Psoas muscle (tissue), 8 donors: ENCODE data around the gene NOP56. TPM values are rescaled to one million over a fixed set of nuclear protein-coding genes. Genes with fewer than 3 reads are reported as not detected.
"Not testable (repeated sequence)": the region's sequence is repeated elsewhere in the genome, so short reads cannot be mapped to it uniquely, and the experiment has no call there.

ENCODE experiments used
- ATAC-seq, 4 donors: fragments of 200-7000 bp; cut with Tn5 transposase; one replicate each; pipeline ENCODE4 v1.9.1; 2020; ENCODE audit warnings: moderate library complexity in 3 of 4, mild to moderate bottlenecking in 2 of 4
- DNase-seq, 2 donors: peaks; one replicate each; pipeline ENCODE4 v3.0.0-alpha.2; 2020
- H3K27ac ChIP-seq: fragments of 200-600 bp; one replicate; pipeline ENCODE4 v1.8.0; 2022
- H3K27me3 ChIP-seq, 3 donors: fragments of 200-600 bp in 1 of 3; one replicate each; pipeline versions ENCODE4 v1.6.1 to v1.8.0; 2013 to 2022; ENCODE audit warnings: low read length in 2 of 3, mild to moderate bottlenecking in 2 of 3, moderate library complexity in 1 of 3; ENCODE audit not compliant: insufficient read depth in 3 of 3
- H3K36me3 ChIP-seq, 2 donors: fragments of 200-600 bp in 1 of 2; one replicate each; pipeline versions ENCODE4 v1.6.1 to v1.8.0; 2013 to 2022; ENCODE audit warnings: low read depth in 1 of 2, mild to moderate bottlenecking in 1 of 2, moderate library complexity in 1 of 2; ENCODE audit not compliant: insufficient read depth in 1 of 2
- H3K4me1 ChIP-seq: fragments of 200-600 bp; one replicate; pipeline ENCODE4 v1.8.0; 2022
- H3K4me3 ChIP-seq: fragments of 200-600 bp; one replicate; pipeline ENCODE4 v1.8.0; 2022; ENCODE audit warnings: mild to moderate bottlenecking
- H3K9me3 ChIP-seq: fragments of 200-600 bp; one replicate; pipeline ENCODE4 v1.8.0; 2022
- WGBS, 3 donors: extraction: QIAGEN DNeasy Blood & Tissue Kit; methylation state at CpG; one replicate each; pipeline versions ENCODE4 v1.1.6 to v1.1.7; 2013; 5-methylcytosine and 5-hydroxymethylcytosine counted together
- intact Hi-C, 2 donors: fragments of 100-400 bp; cut with DNase I; formaldehyde crosslinking; loops; one replicate each; pipeline versions ENCODE4 v1.11.0 to v1.14.2; 2022
- polyA plus RNA-seq, 3 donors: library from polyadenylated mRNA; stranded (reverse); fragments of 200-250 nt; gene quantifications; one replicate each; pipeline ENCODE4 v1.2.3, GENCODE V29; 2013
- total RNA-seq, 4 donors: library from RNA; stranded (reverse); fragmentation: NEBNext Ultra II Directional in 2 of 4; extraction: Animal tissue kit (Norgen Biotek cat#: 25700) in 2 of 4; gene quantifications; one replicate each; pipeline versions ENCODE4 v1.2.1 to v1.2.4, GENCODE V29; 2021 to 2023
- TF ChIP-seq, protein P1 (sequence below): fragments of 200-600 bp; IDR thresholded peaks from one replicate; pipeline ENCODE4 v1.8.0; 2022; ENCODE audit warnings: antibody characterized with exemption
- donor health status: healthy with polysubstance abuse.
- donor health status: DM: no; HTN: no; CAD: no; lungs with moderate emphysema.
- donor health status: Bipolar disorder and iron deficiency.
- donor health status: healthy.
- donor health status: DM: yes; HTN: yes; CAD: no.
- donor health status: DM: no; HTN: no; CAD: no.
- donor health status: DM: no; HTN: no; CAD: no.
- donor health status: DM: yes; HTN: yes; CAD: no.

The NOP56 gene
- total and polyA plus RNA-seq, 7 donors, result 63.2 to 173 (median 91.6) TPM

DNA sequence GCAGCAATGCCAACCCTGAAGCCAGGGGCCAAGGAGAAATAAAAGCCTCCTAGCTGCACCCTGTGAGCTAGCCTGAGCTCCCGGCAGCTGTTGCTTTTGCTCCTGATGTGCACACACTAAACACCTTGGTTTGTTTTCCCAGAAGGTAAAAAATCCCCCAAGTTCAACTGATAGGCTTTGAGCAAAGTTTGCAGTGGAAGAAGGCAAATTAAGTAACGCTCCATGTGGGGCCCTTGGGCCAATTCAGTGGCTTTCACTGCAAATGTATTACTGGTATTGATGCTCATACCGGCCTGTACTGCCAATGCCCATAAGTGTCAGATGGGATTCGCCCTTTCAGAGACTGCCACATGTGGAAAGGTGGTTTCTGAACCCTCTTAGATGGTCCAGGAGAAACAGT is 21.0 kb downstream of the NOP56 start:
- no peak for ATAC-seq
- intact Hi-C loops, result no loop called here

DNA sequence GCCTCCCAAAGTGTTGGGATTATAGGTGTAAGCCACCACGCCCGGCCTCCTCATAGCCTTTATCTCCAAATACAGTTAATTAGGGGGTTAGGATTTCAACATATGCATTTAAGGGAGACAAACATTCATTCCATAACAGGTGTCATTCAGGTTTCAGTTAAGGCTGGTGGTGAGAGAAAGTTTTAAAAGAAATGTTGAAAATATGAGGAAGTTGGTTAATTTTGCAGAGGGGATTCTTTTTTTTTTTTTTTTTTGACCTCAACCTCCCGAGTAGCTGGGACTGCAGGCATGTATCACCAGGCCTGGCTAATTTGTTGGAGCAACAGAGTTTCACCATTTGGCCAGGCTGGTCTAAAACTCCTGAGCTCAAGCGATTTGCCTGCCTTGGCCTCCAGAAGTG is 27.6 kb downstream of the NOP56 start:
- ATAC-seq, result no peak
- TF ChIP-seq, protein P1, sequence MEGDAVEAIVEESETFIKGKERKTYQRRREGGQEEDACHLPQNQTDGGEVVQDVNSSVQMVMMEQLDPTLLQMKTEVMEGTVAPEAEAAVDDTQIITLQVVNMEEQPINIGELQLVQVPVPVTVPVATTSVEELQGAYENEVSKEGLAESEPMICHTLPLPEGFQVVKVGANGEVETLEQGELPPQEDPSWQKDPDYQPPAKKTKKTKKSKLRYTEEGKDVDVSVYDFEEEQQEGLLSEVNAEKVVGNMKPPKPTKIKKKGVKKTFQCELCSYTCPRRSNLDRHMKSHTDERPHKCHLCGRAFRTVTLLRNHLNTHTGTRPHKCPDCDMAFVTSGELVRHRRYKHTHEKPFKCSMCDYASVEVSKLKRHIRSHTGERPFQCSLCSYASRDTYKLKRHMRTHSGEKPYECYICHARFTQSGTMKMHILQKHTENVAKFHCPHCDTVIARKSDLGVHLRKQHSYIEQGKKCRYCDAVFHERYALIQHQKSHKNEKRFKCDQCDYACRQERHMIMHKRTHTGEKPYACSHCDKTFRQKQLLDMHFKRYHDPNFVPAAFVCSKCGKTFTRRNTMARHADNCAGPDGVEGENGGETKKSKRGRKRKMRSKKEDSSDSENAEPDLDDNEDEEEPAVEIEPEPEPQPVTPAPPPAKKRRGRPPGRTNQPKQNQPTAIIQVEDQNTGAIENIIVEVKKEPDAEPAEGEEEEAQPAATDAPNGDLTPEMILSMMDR, result no peak
- H3K36me3 ChIP-seq, result no peaks in the 10 kb centered on the region
- no peaks in the 10 kb centered on the region for H3K9me3 ChIP-seq
- no peak overlapping the region for H3K27ac ChIP-seq
- peaks cover 0 to 3% (median 2%) of the 10 kb centered on the region in 3 donors for H3K27me3 ChIP-seq
- no peak for DNase-seq
- intact Hi-C loops, result no loop called here
- no peak overlapping the region for H3K4me3 ChIP-seq
- WGBS, 3 donors, result 62 to 68% (median 67%) methylated on average over 4 of the region's 4 CpGs
- no peaks in the 10 kb centered on the region for H3K4me1 ChIP-seq

More for the DNA sequence above, 21.0 kb downstream of the NOP56 start:
- Histone ChIP-seq H3K36me3 (no peaks in the 10 kb centered on the region), H3K4me3 (no peak overlapping the region), H3K4me1 (no peaks in the 10 kb centered on the region), H3K9me3 (no peaks in the 10 kb centered on the region), H3K27me3 (peaks cover 0 to 3% (median 0%) of the 10 kb centered on the region in 3 donors), H3K27ac (no peak overlapping the region)
- no peak for DNase-seq
- TF ChIP-seq, protein P1, result no peak
- WGBS, 3 donors, result 76 to 84% (median 80%) methylated on average over 4 of the region's 4 CpGs

DNA sequence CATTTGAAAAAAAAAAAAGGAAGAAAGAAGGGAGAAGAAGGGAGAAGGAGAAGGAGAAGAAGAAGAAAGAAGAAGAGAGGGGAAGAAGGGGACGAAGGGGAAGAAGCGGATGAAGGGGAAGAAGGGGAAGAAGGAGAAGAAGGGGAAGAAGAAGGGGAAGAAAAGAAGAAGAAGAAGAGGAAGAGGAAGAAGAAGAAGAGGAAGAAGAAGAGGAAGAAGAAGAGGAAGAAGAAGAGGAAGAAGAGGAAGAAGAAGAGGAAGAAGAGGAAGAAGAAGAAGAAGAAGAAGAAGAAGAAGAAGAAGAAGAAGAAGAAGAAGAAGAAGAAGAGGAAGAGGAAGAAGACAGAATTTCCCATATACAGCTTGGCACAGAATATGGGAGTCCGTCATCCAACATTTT is 29.6 kb downstream of the NOP56 start:
- H3K4me3 ChIP-seq, result not testable (repeated sequence)

DNA sequence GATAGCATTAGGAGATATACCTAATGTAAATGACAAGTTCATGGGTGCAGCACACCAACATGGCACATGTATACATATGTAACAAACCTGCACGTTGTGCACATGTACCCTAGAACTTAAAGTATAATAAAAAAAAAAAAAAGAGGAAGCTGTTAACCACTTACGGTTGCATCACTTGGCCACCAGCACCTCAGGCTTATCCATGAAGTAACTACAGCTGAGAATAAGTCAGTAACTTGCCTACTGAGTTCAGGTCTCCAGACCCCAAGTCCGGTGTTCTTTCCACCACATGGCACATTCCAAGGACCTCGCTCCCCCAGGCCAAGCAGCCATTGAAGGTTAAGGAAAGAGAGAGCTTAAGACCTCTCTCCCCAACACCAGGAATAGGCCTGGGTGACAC is 32.4 kb downstream of the NOP56 start:
- H3K36me3 ChIP-seq, H3K4me1 ChIP-seq, intact Hi-C loops, DNase-seq, ATAC-seq, H3K27ac ChIP-seq, H3K4me3 ChIP-seq, H3K9me3 ChIP-seq: not testable (repeated sequence)
- 77 to 89% (median 88%) methylated on average over 3 to 4 of the region's 4 CpGs for WGBS, 3 donors
- H3K27me3 ChIP-seq, result peaks cover 0 to 33% (median 6%) of the 10 kb centered on the region in 3 donors

More for the DNA sequence above, 29.6 kb downstream of the NOP56 start:
- H3K36me3 ChIP-seq, H3K27ac ChIP-seq, ATAC-seq, H3K9me3 ChIP-seq, intact Hi-C loops, DNase-seq, H3K27me3 ChIP-seq, H3K4me1 ChIP-seq: not testable (repeated sequence)
- 42 to 77% (median 71%) methylated on average over 3 of the region's 3 CpGs for WGBS, 3 donors

DNA sequence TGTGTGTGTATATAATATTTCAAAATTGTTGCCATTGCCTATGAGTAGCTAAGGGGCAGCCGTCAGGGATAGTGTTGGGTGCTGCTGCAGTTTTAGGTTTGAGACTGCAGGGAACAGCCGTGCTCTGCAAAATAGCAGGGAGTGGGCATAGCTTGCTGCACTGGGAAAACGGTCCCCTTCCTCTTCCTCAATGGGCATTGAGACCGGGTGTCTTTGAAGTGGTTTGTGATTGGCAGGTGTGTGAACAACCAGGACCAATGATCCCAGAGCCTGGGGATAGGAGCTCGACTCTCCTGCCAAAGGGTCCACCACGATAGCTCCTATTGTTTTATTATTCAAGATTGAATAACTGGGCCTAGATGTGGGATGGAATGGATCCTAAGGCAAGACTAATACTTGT is 35.1 kb downstream of the NOP56 start:
- Histone ChIP-seq H3K9me3 (no peaks in the 10 kb centered on the region), H3K4me3 (no peak overlapping the region), H3K36me3 (no peaks in the 10 kb centered on the region), H3K27ac (no peak overlapping the region), H3K27me3 (peaks cover 0 to 45% (median 3%) of the 10 kb centered on the region in 3 donors), H3K4me1 (no peaks in the 10 kb centered on the region)
- TF ChIP-seq, protein P1, result no peak
- DNase-seq, result no peak
- intact Hi-C loops, result no loop called here
- 35 to 39% (median 35%) methylated on average over 6 of the region's 6 CpGs for WGBS, 3 donors
- no peak for ATAC-seq

DNA sequence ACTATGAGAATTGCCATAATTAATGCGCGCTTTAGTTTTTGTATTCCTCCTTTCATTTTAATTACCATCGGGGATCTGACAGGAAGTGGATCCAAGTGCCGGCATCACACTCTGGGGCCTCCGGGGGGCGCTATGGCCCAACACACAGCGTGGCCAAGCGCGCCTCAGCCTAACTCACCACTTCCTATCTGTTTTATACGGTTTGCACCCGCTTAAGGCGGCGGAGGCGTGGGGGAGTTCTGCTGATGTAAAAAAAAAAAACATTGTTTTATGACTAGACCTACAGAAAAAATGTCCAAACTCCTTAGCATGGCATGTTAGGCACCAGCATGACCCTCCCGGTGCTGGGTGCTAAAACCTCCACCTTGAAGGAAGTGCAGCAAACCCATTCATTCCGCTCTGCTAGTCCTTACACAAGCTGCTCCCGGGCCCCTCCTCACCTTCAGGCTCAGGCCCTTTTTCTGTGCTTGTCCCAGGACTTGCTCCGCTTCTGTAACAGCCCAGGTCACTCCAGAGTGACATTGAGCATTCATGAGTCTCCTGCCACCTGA is 35.7 kb downstream of the NOP56 start:
- no peak overlapping the region for H3K4me3 ChIP-seq
- H3K9me3 ChIP-seq, result no peaks in the 10 kb centered on the region
- H3K4me1 ChIP-seq, result no peaks in the 10 kb centered on the region
- TF ChIP-seq, protein P1, result peak; percentile 36
- peak in 1 of 2 donors; percentile 34 for DNase-seq
- H3K27me3 ChIP-seq, result peaks cover 0 to 45% (median 3%) of the 10 kb centered on the region in 3 donors
- no peak overlapping the region for H3K27ac ChIP-seq
- intact Hi-C loops, result no loop called here
- WGBS, 3 donors, result 19 to 21% (median 19%) methylated on average over 18 of the region's 18 CpGs
- no peak for ATAC-seq
- no peaks in the 10 kb centered on the region for H3K36me3 ChIP-seq
